ENCODE data around the gene C1orf141. TPM values are rescaled to one million over a fixed set of nuclear protein-coding genes. Genes with fewer than 3 reads are reported as not detected.

C1orf141 gene
- total RNA-seq, result not detected
- not detected for polyA plus RNA-seq (2013, experiment 1 of 2)
- not detected for polyA plus RNA-seq (2013, experiment 2 of 2)
- total RNA-seq, result 0 to 1.3 (median 0) reads per million in 172 experiments

- H3K27ac Mint-ChIP-seq, result no peak within 1 kb of the TSS
- peak in 5 of 14 experiments; percentile 4 to 59 (median 36) for DNase-seq
Measured at GRCh38 chr1:67134695-67135094, at the start of gene C1orf141. TSS of gene C1orf141 (minus strand) at chr1:67134970. CDS start at chr1:67127240, 7,730 bp downstream.

GRCh38 chr1:67175530-67176087, 40.8 kb upstream of the C1orf141 start:
- no peak overlapping the region for H3K4me3 ChIP-seq (ENCODE audit: low read length)
- intact Hi-C loops (cut with DNase I, micrococcal nuclease), result no loop called here
- no peaks in the 10 kb centered on the region for H3K27me3 Mint-ChIP-seq
- no peaks in the 10 kb centered on the region for H3K36me3 Mint-ChIP-seq (ENCODE audit: low read depth)
- H3K4me1 Mint-ChIP-seq (ENCODE audit: low read depth), result peaks cover 53% of the 10 kb centered on the region
- no peak overlapping the region for H3K27ac Mint-ChIP-seq
- H3K27ac ChIP-seq (ENCODE audit: low read depth in 1 of 2, low read length in 2 of 2), result no peak overlapping the region
- H3K4me3 Mint-ChIP-seq, result no peak overlapping the region
- no peaks in the 10 kb centered on the region for H3K36me3 ChIP-seq (ENCODE audit: insufficient read depth, low read length)
- ChIA-PET CTCF (no interaction called here), POLR2A (no interaction called here)
- no peaks in the 10 kb centered on the region for H3K27me3 ChIP-seq (ENCODE audit: control insufficient read depth in 1 of 2, insufficient read depth in 2 of 2, low read length in 2 of 2)
- DNase-seq (no peak), ATAC-seq (ENCODE audit: poor library complexity) (no peak)
- H3K4me1 ChIP-seq (ENCODE audit: insufficient read depth, low read length), result peaks cover 7% of the 10 kb centered on the region
- no peaks in the 10 kb centered on the region for H3K9me3 Mint-ChIP-seq
- TF ChIP-seq CTCF (IDR thresholded peaks at IDR 0.05), result no peak
- no peaks in the 10 kb centered on the region for H3K9me3 ChIP-seq (ENCODE audit: control insufficient read depth in 1 of 2, insufficient read depth in 1 of 2, low read length in 2 of 2)

More at GRCh38 chr1:67134695-67135094, at the start of gene C1orf141:
- no peaks in the 10 kb centered on the region for H3K9me3 ChIP-seq (ENCODE audit: control insufficient read depth in 1 of 2, insufficient read depth in 1 of 2, low read length in 2 of 2)
- ChIA-PET POLR2A (no interaction called here), CTCF (interaction anchor here (0.6 kb wide), 1 partner anchor 139 kb away, joined by 3 read pairs; no protein-coding TSS in a partner anchor)
- Mint-ChIP-seq H3K4me1 (ENCODE audit: low read depth) (peaks cover 12% of the 10 kb centered on the region), H3K36me3 (ENCODE audit: low read depth) (no peaks in the 10 kb centered on the region), H3K27me3 (peaks cover 6% of the 10 kb centered on the region), H3K4me3 (peak within 1 kb of the TSS; percentile 79), H3K9me3 (no peaks in the 10 kb centered on the region)
- ATAC-seq (ENCODE audit: poor library complexity), result peak; percentile 61
- H3K36me3 ChIP-seq (ENCODE audit: insufficient read depth, low read length), result no peaks in the 10 kb centered on the region
- TF ChIP-seq CTCF (IDR thresholded peaks at IDR 0.05), result no peak
- no peak within 1 kb of the TSS for H3K27ac ChIP-seq (ENCODE audit: low read depth in 1 of 2, low read length in 2 of 2)
- peaks cover 6% of the 10 kb centered on the region for H3K4me1 ChIP-seq (ENCODE audit: insufficient read depth, low read length)
- intact Hi-C loops (cut with DNase I, micrococcal nuclease), result loop anchor here in 1 of 2 experiments (5.0 kb wide), 1 partner anchor 77 kb away; no protein-coding TSS in a partner anchor
- peak within 1 kb of the TSS; percentile 38 for H3K4me3 ChIP-seq (ENCODE audit: low read length)
- H3K27me3 ChIP-seq (ENCODE audit: control insufficient read depth in 1 of 2, insufficient read depth in 2 of 2, low read length in 2 of 2), result peaks cover 0 to 3% of the 10 kb centered on the region in 2 experiments

- Mint-ChIP-seq H3K9me3 (no peaks in the 10 kb centered on the region), H3K27me3 (no peaks in the 10 kb centered on the region), H3K36me3 (ENCODE audit: low read depth) (no peaks in the 10 kb centered on the region), H3K27ac (no peak overlapping the region), H3K4me1 (ENCODE audit: low read depth) (peaks cover 58% of the 10 kb centered on the region), H3K4me3 (no peak overlapping the region)
- ATAC-seq (ENCODE audit: poor library complexity) (no peak), DNase-seq (no peak)
- ChIA-PET CTCF (no interaction called here), POLR2A (no interaction called here)
- Histone ChIP-seq H3K27me3 (ENCODE audit: control insufficient read depth in 1 of 2, insufficient read depth in 2 of 2, low read length in 2 of 2) (no peaks in the 10 kb centered on the region), H3K27ac (ENCODE audit: low read depth in 1 of 2, low read length in 2 of 2) (no peak overlapping the region), H3K9me3 (ENCODE audit: control insufficient read depth in 1 of 2, insufficient read depth in 1 of 2, low read length in 2 of 2) (no peaks in the 10 kb centered on the region), H3K4me3 (ENCODE audit: low read length) (no peak overlapping the region), H3K4me1 (ENCODE audit: insufficient read depth, low read length) (peaks cover 13% of the 10 kb centered on the region), H3K36me3 (ENCODE audit: insufficient read depth, low read length) (no peaks in the 10 kb centered on the region)
- no peak for TF ChIP-seq CTCF (IDR thresholded peaks at IDR 0.05)
- intact Hi-C loops (cut with DNase I, micrococcal nuclease), result loop anchor here in 1 of 2 experiments (5.0 kb wide), 1 partner anchor 38 kb away; no protein-coding TSS in a partner anchor
Measured at GRCh38 chr1:67174716-67175284, 40.0 kb upstream of the C1orf141 start.
